GM18507 (cell line): Measurements from ENCODE around the gene NUB1.

Source experiments
- DNase-seq: peaks from one replicate; pipeline ENCODE4 v3.0.0; 2011; ENCODE audit warnings: low read depth; ENCODE audit not compliant: insufficient read length; ENCODE audit errors: extremely low spot score
- FAIRE-seq: peaks from 2 replicates; lab custom pipeline; 2011; peaks lifted over from hg19 to GRCh38; lab: Jason Lieb, UNC

NUB1 gene

DNA sequence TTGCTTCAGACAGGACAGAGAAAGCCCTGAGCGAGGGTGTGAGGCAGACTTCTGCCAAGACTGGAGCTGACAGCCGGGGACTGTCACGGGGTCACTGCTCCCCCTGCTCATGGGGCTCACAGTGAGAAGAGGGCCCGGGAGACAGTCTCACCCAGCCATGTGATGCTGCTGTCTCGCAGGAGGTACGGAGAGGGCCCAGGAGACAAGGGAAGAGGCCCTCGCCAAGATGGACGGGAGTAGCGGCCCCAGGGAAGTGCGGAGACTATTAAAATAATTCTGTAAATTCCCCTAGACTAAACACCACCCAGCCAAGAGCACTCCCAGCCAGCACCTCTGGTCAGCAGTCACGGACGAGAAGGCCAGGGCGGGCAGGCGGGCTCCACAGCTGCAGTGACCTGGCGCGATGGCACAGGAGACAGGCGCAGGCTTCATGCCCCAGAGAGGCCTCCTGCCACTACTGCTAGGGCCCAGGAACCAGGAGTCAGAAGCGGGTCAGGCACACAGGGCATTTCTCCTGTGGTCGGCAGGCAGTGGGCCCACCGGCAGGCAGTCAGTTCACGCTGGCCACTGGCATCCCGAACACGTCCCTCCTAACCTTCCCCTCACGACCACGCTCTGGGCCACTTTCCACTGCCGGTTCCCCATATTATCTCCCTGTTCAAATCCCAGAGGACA, 44.2 kb downstream of the NUB1 start:
- DNase-seq (no peak), FAIRE-seq (no peak)

DNA sequence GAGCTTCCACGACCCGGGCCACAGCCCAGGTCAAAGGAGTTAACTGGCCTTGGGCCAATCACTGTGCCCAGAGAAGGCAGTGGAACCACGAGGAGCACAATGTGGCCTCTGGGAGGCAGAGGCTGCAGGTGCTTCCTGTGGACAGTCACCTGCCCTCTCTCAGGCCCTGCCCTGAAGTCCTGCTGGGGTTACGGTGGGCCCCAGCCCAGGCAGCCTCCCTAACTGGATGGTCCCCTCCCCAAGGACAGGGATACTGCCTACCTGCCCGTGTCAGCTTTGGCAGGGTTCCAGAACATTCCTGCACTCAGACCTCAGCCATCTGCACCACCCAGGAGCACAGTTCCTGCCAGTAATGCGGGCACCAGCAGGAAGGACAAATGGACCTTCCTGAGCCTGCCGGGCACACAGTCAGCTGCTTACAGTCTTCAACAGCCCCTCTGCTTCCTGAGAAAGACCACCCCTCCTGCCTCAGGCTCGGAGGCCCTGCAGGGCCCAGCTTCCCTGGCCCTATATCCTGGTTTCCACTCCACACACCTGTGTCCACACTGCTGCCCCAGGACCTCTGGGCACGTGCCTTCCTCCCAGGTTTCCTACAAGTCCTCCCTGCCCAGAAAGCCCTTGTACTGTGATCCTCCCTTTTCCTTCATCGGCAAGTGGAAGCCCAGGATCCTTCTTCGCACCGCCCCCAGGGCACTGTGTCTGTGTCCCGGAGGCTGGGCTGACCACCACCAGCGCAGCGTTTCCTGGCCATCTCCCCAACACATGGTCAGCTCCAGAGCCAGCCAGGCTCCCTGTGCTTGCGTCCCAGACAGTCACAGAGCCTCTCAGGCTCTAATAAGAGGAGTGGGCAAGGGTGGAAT, 44.9 kb downstream of the NUB1 start:
- DNase-seq (no peak), FAIRE-seq (no peak)

DNA sequence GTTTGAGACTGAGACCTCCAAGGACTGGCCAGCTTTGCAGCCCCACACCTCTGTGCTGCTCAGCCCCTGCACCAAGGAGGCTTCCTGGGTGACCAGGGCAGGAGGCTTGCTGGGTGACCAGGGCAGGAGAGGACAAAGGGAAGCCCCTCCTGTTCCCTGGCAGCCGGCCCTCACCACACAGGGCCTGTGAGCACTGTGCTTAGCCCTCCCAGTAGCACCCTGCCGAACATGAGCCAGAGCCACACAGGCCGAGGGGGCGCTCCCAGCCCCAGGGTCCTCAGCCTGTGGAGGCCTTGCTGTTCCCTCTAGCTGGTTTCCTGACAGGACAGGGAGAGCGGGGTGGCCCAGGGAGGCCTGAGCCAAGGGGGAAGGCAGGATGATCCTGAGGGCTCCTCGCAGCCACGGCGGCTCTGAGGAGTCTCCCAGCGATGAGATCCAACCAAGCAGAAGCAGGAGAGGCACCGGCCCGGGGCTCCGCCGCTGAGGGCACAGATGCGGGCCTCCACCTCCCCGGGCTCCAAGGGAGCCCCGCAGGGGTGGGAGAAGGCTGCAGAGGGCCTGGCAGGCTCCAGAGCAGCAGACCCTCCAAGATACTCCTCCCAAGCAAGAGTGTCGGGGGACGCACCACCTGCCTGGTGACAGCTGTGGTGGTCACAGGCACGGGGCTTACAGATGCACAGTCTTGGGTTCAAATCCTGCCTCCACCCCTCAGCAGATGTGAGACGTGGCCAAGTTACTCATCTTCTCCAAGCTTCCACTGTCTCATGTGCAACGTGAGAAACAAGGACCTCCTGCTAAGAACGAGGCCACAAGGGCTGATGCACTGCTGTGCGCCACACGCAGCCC, 45.8 kb downstream of the NUB1 start:
- FAIRE-seq (no peak), DNase-seq (no peak)

DNA sequence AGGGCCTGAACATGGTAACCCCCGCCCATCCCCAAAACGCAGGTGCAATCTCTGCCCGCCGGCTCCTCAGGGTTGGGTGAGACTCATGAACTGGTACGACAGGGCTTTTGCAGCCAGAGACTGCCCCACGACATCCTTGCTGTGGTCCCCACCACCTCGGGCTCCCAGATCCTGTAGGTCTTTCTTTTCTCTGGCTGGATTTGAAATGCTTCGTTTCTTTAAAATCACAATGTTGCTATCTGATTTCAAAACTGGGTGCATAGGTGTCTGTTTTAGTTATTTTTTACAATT, 46.3 kb downstream of the NUB1 start:
- FAIRE-seq (no peak), DNase-seq (no peak)

DNA sequence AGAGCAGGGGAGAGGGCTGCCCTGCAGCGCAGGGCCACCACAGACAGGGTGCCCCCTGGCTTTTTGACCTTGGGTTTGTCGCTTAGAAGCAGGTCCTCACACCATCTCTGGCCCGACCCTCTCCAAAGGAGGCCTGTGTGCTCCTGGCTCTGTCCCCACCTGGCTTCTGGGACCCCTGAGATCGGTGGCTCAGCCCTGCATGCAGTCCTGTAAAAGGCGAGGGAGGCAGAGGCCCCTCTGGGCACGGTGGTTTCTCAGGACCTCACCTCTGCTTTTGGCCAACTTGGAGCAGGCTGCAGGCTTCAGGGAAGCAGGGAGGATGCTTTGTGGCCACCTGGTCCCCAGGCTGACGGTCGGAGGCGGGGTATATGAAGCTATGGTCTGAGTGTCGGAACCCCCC, 46.8 kb downstream of the NUB1 start:
- FAIRE-seq (no peak), DNase-seq (no peak)

DNA sequence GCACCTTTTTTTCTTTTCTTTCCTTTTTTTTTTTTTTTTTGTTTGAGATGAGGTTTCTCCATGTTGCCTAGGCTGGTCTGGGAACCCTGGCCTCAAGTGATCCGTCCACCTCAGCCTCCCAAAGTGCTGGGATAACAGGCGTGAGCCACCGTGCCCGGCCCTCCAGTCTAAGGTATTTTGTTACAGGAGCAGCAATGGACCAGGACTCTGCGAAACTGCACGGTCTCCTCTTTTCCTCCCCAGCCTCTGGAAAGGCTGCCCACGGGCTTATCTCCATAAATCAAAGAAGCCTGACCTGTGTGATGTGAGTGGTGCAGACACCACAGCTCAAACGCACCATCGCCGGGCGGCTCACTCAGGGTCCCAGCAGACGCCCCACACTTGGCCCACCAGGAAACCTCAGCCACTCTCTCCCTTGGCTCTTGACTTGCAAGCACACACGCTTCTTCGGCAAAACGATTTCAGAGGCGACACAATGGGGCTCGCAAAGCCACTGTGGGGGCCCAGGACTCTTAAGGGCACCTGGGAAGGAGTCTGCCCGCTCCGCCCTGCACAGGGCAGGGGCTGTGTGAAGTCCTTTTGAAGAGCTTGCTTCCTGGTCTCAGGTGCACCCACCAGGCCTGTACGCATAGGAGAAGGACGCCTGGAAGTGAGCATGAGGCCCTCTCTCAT, 47.6 kb downstream of the NUB1 start:
- FAIRE-seq (no peak), DNase-seq (no peak)

DNA sequence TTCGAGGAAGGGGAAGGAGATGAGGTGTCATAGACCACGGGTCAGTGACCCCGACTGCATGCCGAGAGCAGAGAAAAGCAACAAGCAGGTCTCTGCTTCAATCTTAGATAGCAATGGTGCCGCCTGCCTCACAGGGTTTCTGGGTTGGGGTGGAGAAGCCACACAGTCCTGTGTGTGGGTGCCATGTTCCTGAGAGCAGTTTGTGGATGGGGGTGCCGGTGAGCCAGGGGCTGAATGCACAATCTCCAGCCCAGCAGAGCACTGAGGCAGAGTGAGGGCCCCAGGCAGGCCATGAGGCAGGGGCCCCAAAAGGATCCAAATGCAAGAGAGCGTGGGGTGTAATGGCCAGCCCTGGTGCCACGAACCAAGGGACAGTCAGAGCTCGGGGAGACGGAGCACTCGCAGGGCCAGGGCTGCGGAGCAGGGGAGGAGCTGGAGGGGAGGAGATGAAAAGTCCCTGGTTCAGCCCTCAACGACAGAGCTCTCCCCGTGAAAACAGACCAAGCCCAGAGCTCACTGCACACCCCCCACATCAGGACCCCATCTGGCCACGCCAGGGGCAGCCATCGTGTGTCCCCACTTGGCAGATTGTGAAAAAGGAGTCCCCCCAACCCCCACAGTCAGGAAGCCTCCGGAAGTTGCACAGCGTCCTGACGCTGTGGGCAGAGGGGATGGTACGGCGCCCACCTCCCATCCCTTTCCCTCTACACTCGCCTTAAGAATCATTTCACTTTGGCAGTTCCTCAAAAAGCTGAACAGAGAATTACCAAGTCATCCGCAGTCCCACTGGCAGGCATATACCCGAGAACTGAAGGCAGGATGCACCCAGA, 48.4 kb downstream of the NUB1 start:
- DNase-seq = no peak
- no peak for FAIRE-seq

DNA sequence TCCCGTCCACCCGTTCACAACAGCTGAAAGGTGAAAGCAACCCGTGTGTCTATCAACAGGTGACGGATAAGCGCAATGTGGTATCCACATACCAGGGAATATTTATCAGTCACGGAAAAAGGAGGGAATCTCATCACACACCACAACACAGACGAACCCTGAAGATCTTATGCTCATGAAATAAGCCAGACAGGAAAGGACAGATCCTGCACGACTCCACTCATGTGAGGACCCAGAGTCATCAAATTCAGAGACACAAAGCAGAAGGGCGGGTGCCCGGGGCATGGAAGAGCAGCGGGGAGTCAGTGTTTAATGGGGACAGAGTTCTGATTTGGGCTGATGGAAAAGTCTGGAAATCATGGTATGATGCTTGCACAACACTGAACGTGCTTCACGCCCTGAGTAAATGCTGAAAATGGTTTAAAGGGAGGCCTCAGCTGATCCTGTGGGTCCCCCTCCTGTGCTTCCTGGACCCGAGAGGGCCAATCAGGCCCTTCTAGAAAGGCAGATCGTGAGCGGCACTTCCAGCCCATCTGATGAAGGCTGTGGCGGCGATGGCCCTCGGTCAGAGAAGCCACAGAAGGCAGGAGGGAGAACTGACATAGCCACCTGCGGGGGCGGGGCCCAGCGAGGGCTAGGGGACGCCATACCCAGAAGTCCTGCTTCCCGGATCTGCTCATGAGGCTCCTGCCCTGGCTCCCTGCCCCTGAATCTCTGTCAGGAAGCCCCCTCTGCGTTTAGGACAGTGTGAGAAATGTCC, 49.2 kb downstream of the NUB1 start:
- DNase-seq (no peak), FAIRE-seq (no peak)

DNA sequence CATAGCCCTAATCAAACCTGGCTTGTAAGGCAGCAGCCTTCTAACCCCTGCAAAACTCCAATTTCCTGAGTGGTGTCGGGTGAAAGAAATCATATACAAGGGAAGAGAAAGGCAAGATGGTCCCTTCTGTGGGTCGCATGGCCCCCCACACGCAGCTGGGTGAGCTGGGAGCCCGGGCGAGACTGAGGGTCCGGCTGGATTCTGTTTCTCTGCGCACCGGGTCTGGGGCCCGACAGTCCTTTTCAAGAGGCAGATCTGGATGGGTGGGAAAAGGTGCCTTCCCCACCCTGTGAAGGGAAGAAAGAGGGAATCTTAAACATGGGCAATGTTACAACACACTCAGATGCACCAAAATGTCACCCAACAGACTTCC, 49.7 kb downstream of the NUB1 start:
- no peak for FAIRE-seq
- DNase-seq = no peak

DNA sequence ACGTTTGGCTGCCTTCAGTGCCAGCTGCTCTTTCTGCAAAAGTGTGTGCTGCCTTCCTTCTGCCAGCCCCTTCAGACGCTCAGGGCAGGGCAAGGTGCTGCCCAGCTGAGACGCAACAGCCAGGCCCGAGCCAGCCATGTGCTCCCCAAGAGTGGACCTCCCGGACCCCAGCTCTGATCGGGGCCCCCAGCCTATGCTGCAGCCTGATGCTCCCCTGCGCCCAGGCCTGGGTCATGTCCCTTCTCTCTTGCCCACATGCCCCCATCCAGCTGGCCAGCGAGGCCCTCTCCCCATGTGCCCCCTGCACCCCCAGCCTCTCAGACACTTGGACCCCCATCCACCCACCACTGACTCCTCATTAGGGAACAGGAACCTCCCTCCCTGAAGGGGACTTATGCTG, 50.4 kb downstream of the NUB1 start:
- no peak for DNase-seq
- FAIRE-seq = no peak

DNA sequence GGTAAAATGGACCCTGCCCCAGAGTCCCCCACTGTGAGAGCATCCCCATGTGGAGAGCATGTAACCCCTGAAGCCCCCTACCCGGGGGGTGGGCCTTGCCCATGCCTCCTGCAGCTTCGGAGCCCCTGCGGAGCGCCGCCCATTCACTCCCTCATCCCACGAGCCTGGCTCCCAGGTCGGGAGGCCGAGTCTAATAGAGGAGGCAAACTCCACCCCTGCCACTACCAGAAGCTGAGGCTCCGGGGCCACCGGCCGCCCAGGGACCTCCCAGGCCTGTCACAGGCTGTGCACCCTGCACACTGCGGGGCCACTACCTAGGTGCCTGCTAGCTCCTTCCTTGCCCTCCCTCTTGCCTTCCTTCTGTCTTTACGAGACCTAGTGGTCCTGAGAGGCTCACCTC, 50.8 kb downstream of the NUB1 start:
- no peak for DNase-seq
- no peak for FAIRE-seq

DNA sequence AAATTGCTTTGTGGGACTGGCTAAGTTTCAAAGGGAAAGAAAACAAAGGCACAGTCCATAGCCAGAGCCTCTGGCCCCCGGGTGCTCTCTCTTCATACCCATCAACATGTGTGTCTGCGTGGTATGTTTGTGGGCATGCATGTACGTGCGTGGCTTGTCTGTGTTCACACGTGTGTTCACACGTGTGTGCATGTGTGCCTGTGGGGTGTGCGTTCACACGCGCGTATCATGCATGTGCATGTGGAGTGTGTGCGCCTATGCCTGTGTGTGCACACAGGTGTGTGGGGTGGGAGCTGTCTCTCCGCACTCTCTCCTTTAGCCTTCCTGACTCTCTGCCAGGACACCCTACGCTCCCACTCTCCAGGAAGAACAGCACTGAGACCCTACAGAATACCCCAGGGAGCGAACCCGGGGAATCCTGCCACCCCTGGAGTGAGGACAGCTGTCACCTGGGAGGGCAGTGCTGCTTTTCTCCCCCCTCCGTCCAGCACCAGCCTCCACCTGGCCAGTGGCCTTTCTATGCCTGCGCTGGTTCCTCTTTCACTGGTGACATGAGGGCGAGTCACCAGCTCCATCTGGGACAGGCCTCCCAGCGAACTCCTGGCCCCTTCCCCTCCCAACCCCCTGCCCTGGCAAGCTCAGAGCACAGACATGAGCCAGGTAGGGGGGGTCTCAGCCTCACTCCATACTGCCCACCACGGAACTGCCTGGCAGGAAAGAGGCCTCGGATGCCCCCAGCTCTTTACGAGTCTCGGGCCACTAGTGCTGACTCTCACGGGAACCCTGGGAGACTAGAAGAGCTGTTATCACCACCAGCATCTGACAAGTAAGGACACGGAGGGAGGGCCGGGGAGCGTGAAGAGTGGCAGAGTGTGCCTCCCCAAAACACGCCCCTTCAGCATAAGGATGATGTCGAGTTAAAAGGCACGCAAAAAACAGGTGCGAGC, 51.7 kb downstream of the NUB1 start:
- no peak for FAIRE-seq
- no peak for DNase-seq

DNA sequence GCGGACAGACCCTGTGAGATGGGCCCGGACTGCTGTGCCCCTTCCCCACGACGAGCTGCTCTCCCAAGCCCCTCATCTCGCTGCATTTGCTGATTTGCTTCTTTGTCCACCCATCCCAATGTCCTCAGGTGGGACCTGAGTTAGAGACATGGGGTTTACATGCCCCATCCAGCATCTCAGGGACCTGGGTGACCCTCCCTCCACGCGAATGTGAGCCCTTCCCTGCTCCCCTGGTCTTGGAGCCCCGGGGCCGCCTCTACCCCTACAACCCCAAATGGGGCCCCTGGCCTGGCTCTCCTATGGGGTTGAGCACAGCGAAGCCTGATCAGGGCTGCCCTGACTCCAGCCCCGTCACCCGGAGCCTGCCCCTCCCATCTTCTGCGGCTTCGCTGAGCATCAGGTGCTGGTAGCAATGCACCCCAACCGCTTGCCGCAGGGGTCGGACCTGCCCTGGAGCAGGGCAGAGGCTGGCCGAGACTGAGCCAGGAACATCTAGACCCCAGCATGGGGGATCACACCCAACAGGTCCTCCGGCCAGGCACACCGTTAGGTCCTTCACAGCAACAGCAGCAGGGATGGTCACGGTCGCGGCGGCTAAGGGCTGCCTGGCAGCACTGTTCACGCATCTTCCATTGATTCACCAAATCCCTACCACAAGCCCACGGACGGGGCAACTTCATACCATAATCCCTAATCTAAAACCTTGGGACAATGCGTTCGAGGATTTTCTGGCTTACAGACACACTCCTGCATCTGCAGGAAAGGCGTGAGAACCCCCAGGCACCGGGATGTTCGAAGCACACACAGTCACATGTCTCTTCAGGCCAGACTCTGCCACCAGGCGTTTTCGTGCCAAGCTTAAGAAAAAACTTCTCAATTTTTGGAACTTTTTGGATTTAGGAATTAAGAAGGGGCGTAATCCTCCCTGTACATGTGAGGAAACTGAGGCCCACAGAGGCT, 52.7 kb downstream of the NUB1 start:
- FAIRE-seq = no peak
- no peak for DNase-seq

DNA sequence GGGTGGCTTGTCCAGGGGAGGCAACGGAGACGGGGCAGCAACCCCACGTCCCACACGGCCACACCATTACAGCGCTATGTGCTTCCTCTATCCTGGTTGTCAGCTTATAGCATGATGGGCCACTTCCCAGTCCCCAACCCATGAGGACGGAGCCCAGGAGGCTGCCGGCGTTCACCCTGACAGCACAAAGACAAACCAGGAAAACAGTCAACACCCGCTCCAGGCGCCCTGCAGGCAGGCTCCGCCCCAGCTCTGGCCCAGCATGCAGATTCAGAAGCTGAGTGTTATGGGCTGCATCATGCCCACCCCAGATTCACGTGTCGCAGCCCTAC, 53.4 kb downstream of the NUB1 start:
- no peak for DNase-seq
- no peak for FAIRE-seq

DNA sequence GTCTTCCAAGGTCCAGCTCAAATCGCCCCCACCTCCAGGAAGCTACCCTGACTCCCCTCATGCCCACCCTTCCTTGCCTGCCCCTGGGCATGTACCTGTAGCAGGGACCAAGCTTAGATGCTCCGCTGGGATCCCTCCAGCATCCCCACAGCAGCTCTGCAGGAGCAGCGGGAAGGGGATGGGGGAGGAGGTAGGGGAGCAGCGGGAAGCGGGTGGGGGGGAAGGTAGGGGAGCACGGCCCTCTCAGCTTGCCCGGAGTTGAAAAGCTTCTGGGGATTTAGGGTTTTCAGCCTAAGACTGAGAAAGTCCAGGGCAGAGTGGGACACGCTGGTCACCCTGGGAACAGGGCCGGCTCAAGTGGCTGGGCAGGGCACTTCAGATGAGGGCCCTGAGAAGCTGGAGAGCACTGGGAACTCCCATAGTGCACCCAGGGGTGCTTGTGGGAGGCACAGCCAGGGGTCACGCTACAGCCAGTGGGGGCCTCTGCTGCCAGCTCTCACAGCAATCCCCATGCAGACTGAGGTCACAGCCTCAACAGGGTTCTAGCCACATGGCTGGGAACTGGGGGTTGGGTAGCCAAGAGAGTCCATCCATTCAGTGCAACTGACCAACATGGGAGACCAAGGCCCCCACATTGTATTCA, 54.8 kb downstream of the NUB1 start:
- DNase-seq = no peak
- no peak for FAIRE-seq

DNA sequence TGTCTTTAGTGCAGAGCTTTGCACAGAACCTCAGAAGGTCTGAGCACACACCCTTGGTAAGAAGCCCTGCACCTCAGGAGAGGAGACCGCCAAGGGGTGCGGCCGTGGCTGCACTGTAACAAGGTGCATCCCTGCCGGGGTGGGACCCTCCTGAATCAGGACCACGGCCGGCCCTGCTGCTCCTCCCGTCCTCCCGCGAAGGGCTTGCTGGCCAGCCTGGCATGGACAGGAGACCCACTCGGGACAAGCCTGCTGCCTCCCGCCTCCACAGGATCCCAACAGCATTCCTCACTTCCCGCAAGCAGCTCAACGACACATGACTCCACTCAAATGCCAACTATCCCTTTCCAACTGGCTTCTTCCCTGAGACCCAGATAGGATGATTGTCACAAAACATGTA, 55.4 kb downstream of the NUB1 start:
- no peak for FAIRE-seq
- DNase-seq = no peak
